Measurements from ENCODE around the gene RMND5B.
"Not testable (repeated sequence)": the region's sequence is repeated elsewhere in the genome, so short reads cannot be mapped to it uniquely, and the experiment has no call there.

The RMND5B gene

GRCh38 chr5:178130576-178131445, at the start of gene RMND5B:
Gene RMND5B, plus strand, starts transcription at chr5:178131014. Its CDS starts 7,106 bp downstream, at chr5:178138120.
- DNase-seq, result peak in 49 of 51 donors; percentile 20 to 88 (median 72)

GRCh38 chr5:178081571-178082243, 49.1 kb upstream of the RMND5B start:
- DNase-seq, result no peak

- no peak for DNase-seq
Observed at GRCh38 chr5:178083922-178084321, 46.9 kb upstream of the RMND5B start.

GRCh38 chr5:178085316-178085715, 45.5 kb upstream of the RMND5B start:
- no peak for DNase-seq

- DNase-seq, result no peak
Observed at GRCh38 chr5:178086266-178086665, 44.5 kb upstream of the RMND5B start.

- not testable (repeated sequence) for DNase-seq
Observed at GRCh38 chr5:178087199-178087598, 43.6 kb upstream of the RMND5B start.

- DNase-seq, result no peak
Observed at GRCh38 chr5:178090856-178091255, 40.0 kb upstream of the RMND5B start.

- DNase-seq, result no peak
Observed at GRCh38 chr5:178093134-178093533, 37.7 kb upstream of the RMND5B start.

- DNase-seq, result no peak
Observed at GRCh38 chr5:178094345-178094744, 36.5 kb upstream of the RMND5B start.

- DNase-seq, result no peak
Observed at GRCh38 chr5:178098685-178099084, 32.1 kb upstream of the RMND5B start.

GRCh38 chr5:178103612-178104011, 27.2 kb upstream of the RMND5B start:
- no peak for DNase-seq

GRCh38 chr5:178104492-178104891, 26.3 kb upstream of the RMND5B start:
- no peak for DNase-seq

- no peak for DNase-seq
Observed at GRCh38 chr5:178106086-178106485, 24.7 kb upstream of the RMND5B start.

- DNase-seq, result no peak
Observed at GRCh38 chr5:178106556-178107239, 24.1 kb upstream of the RMND5B start.

- DNase-seq, result no peak
Observed at GRCh38 chr5:178107756-178108310, 23.0 kb upstream of the RMND5B start.

- no peak for DNase-seq
Observed at GRCh38 chr5:178108446-178108845, 22.4 kb upstream of the RMND5B start.

GRCh38 chr5:178108966-178109365, 21.8 kb upstream of the RMND5B start:
- no peak for DNase-seq

GRCh38 chr5:178110511-178110910, 20.3 kb upstream of the RMND5B start:
- DNase-seq, result no peak

GRCh38 chr5:178111925-178112324, 18.9 kb upstream of the RMND5B start:
- DNase-seq, result no peak

- DNase-seq, result no peak
Observed at GRCh38 chr5:178112545-178112944, 18.3 kb upstream of the RMND5B start.

GRCh38 chr5:178113141-178113787, 17.6 kb upstream of the RMND5B start, which contains the start of gene N4BP3:
Gene N4BP3, plus strand, starts transcription at chr5:178113532. Its CDS starts 6,052 bp downstream, at chr5:178119584.
- peak in 5 of 51 donors; percentile 9 to 28 (median 17) for DNase-seq
